CD14-positive monocyte (primary cell): ENCODE measurements around the gene MED31. TPM values are rescaled to one million over a fixed set of nuclear protein-coding genes. Genes with fewer than 3 reads are reported as not detected.
"Not testable (repeated sequence)": the region's sequence is repeated elsewhere in the genome, so short reads cannot be mapped to it uniquely, and the experiment has no call there.

Experiments used
- DNase-seq, 3 donors: peaks; one replicate each; pipeline ENCODE4 v3.0.0-alpha.2; 2011 to 2022
- H2AFZ ChIP-seq: 2 replicates; pipeline ENCODE4 v1.6.0; 2012; ENCODE audit warnings: mild to moderate bottlenecking, low read depth, low read length, inconsistent platforms; ENCODE audit not compliant: insufficient read depth, poor library complexity, severe bottlenecking
- H3K27ac ChIP-seq, 2 donors: 1 replicate in 1 of 2; 2 replicates in 1 of 2; pipeline ENCODE4 v1.5.1; 2012 to 2013; ENCODE audit warnings: low read length in 2 of 2, control low read depth in 1 of 2, inconsistent platforms in 1 of 2, low read depth in 1 of 2, mild to moderate bottlenecking in 1 of 2
- H3K27me3 ChIP-seq, 2 donors: one replicate each; pipeline versions ENCODE4 v1.6.0 to v1.6.1; 2011 to 2013; ENCODE audit warnings: low read length in 2 of 2; ENCODE audit not compliant: control insufficient read depth in 2 of 2, insufficient read depth in 2 of 2
- H3K36me3 ChIP-seq, 2 donors: replicated peaks in 1 of 2; 1 replicate in 1 of 2; 2 replicates in 1 of 2; pipeline versions ENCODE4 v1.5.1 to v1.6.1; 2012 to 2013; ENCODE audit warnings: low read length in 2 of 2, control low read depth in 1 of 2, inconsistent platforms in 1 of 2, mild to moderate bottlenecking in 1 of 2; ENCODE audit not compliant: insufficient read depth in 2 of 2, control insufficient read depth in 1 of 2
- H3K4me1 ChIP-seq, 2 donors: 1 replicate in 1 of 2; 2 replicates in 1 of 2; pipeline versions ENCODE4 v1.5.1 to v1.6.1; 2012 to 2013; ENCODE audit warnings: low read length in 2 of 2, control low read depth in 1 of 2, inconsistent platforms in 1 of 2, mild to moderate bottlenecking in 1 of 2, moderate library complexity in 1 of 2; ENCODE audit not compliant: insufficient read depth in 2 of 2, control insufficient read depth in 1 of 2
- H3K4me2 ChIP-seq: replicated peaks from 2 replicates; pipeline ENCODE3; 2012; ENCODE audit warnings: low read length, moderate library complexity, mild to moderate bottlenecking; ENCODE audit not compliant: poor library complexity, severe bottlenecking; ENCODE audit errors: extremely low read depth
- H3K4me3 ChIP-seq, 3 experiments: fragments of 200-600 bp in 1 of 3; sonication (generic) in 1 of 3; replicated peaks in 1 of 3; 1 replicate in 2 of 3; 2 replicates in 1 of 3; pipeline ENCODE4 v1.5.1; 2011 to 2013; ENCODE audit warnings: low read length in 3 of 3, mild to moderate bottlenecking in 3 of 3, control low read depth in 2 of 3, low read depth in 2 of 3, inconsistent platforms in 1 of 3, moderate library complexity in 1 of 3
- H3K79me2 ChIP-seq: 2 replicates; pipeline ENCODE4 v1.6.0; 2012; ENCODE audit warnings: mild to moderate bottlenecking, control low read depth, inconsistent platforms, low read length, moderate library complexity; ENCODE audit not compliant: insufficient read depth
- H3K9ac ChIP-seq: 2 replicates; pipeline ENCODE4 v1.6.0; 2017; ENCODE audit warnings: low read length, mild to moderate bottlenecking; ENCODE audit not compliant: insufficient read depth, poor library complexity, severe bottlenecking
- H3K9me3 ChIP-seq, 2 donors: replicated peaks in 1 of 2; 1 replicate in 1 of 2; 2 replicates in 1 of 2; pipeline versions ENCODE4 v1.5.1 to v1.6.1; 2012 to 2013; ENCODE audit warnings: low read length in 2 of 2, control low read depth in 1 of 2; ENCODE audit not compliant: control insufficient read depth in 1 of 2, insufficient read depth in 1 of 2
- H4K20me1 ChIP-seq: 2 replicates; pipeline ENCODE4 v1.6.0; 2012; ENCODE audit warnings: mild to moderate bottlenecking, low read length, control low read depth, moderate library complexity; ENCODE audit not compliant: insufficient read depth
- H3K27ac Mint-ChIP-seq, 7 donors: one replicate each; pipeline ENCODE4 v1.8.0; 2020; ENCODE audit warnings: mild to moderate bottlenecking in 7 of 7, mixed read lengths in 7 of 7, moderate library complexity in 6 of 7, inconsistent platforms in 2 of 7
- H3K27me3 Mint-ChIP-seq, 3 donors: one replicate each; pipeline ENCODE4 v1.8.0; 2021 to 2022; ENCODE audit warnings: low read depth in 3 of 3, mild to moderate bottlenecking in 3 of 3, mixed read lengths in 3 of 3, moderate library complexity in 3 of 3, inconsistent platforms in 1 of 3
- H3K36me3 Mint-ChIP-seq, 2 donors: one replicate each; pipeline ENCODE4 v1.8.0; 2020; ENCODE audit warnings: mixed read lengths in 2 of 2, inconsistent platforms in 1 of 2, mild to moderate bottlenecking in 1 of 2
- H3K4me1 Mint-ChIP-seq: one replicate; pipeline ENCODE4 v1.8.0; 2020; ENCODE audit warnings: mild to moderate bottlenecking, mixed read lengths
- H3K4me3 Mint-ChIP-seq, 2 donors: one replicate each; pipeline ENCODE4 v1.8.0; 2020; ENCODE audit warnings: mild to moderate bottlenecking in 2 of 2, mixed read lengths in 2 of 2, moderate library complexity in 1 of 2
- H3K9me3 Mint-ChIP-seq, 7 donors: one replicate each; pipeline ENCODE4 v1.8.0; 2020 to 2022; ENCODE audit warnings: mixed read lengths in 7 of 7, mild to moderate bottlenecking in 6 of 7, moderate library complexity in 6 of 7, inconsistent platforms in 2 of 7
- CTCF ChIP-seq: fragments of 200-600 bp; IDR thresholded peaks from one replicate; pipeline ENCODE4 v1.8.0; 2022; ENCODE audit warnings: antibody characterized with exemption, mild to moderate bottlenecking
- WGBS: methylation state at CpG from one replicate; pipeline ENCODE4 v1.1.5; 2013; ENCODE audit warnings: missing lambda C conversion rate; ENCODE audit not compliant: insufficient coverage; 5-methylcytosine and 5-hydroxymethylcytosine counted together
- intact Hi-C, 2 donors: fragments of 100-400 bp; cut with micrococcal nuclease; formaldehyde crosslinking; loops; one replicate each; pipeline versions ENCODE4 v1.15.0 to v1.15.1; 2023
- polyA plus RNA-seq, 3 donors: library from polyadenylated mRNA; depleted of rRNA in 1 of 3; unstranded in 2 of 3; stranded (reverse) in 1 of 3; fragments of 300-500 nt in 2 of 3; fragments of >200 nt in 1 of 3; fragmentation: Illumina TruSeq in 2 of 3; gene quantifications; 1 replicate in 2 of 3; 2 replicates in 1 of 3; pipeline ENCODE4 v1.2.3, GENCODE V29; 2012 to 2021

MED31 gene
- polyA plus RNA-seq, 3 donors: 6.8 to 38.2 (median 33.6) TPM

GRCh38 chr17:6666557-6666956, 15.2 kb upstream of the MED31 start:
- H3K36me3 Mint-ChIP-seq: no peaks in the 10 kb centered on the region
- WGBS: no CpG with 5 or more reads among the region's 6 CpGs
- H3K27me3 Mint-ChIP-seq: peaks cover 27 to 46% (median 38%) of the 10 kb centered on the region in 3 donors
- peaks cover 2% of the 10 kb centered on the region in 2 donors for H3K4me1 ChIP-seq
- peaks cover 11% of the 10 kb centered on the region for H3K4me1 Mint-ChIP-seq
- H3K9me3 Mint-ChIP-seq: no peaks in the 10 kb centered on the region
- DNase-seq: no peak
- peaks cover 0 to 20% of the 10 kb centered on the region in 2 donors for H3K27me3 ChIP-seq
- no peaks in the 10 kb centered on the region for H4K20me1 ChIP-seq
- no peaks in the 10 kb centered on the region for H3K9me3 ChIP-seq
- H2AFZ ChIP-seq: no peak overlapping the region
- H3K4me3 ChIP-seq: no peak overlapping the region
- H3K9ac ChIP-seq: no peak overlapping the region
- intact Hi-C loops: loop anchor here in 1 of 2 donors (10.0 kb wide), 1 partner anchor 328 kb away; the partner anchor contains the start of gene ALOX12
- no peak for TF ChIP-seq CTCF
- no peaks in the 10 kb centered on the region for H3K36me3 ChIP-seq
- H3K4me3 Mint-ChIP-seq: no peak overlapping the region
- H3K4me2 ChIP-seq: no peak overlapping the region
- H3K27ac Mint-ChIP-seq: no peak overlapping the region
- no peaks in the 10 kb centered on the region for H3K79me2 ChIP-seq
- no peak overlapping the region for H3K27ac ChIP-seq

- Mint-ChIP-seq H3K9me3 (peaks cover 0 to 1% (median 0%) of the 10 kb centered on the region in 7 donors), H3K27ac (peak overlapping the region in 1 of 7 donors; percentile 14), H3K27me3 (peaks cover 27 to 46% (median 34%) of the 10 kb centered on the region in 3 donors), H3K4me3 (peak overlapping the region in 1 of 2 donors; percentile 11), H3K4me1 (peaks cover 16% of the 10 kb centered on the region), H3K36me3 (no peaks in the 10 kb centered on the region)
- peak; percentile 83 for TF ChIP-seq CTCF
- Histone ChIP-seq H3K27me3 (peaks cover 0 to 20% of the 10 kb centered on the region in 2 donors), H4K20me1 (no peaks in the 10 kb centered on the region), H3K9ac (no peak overlapping the region), H3K27ac (no peak overlapping the region), H2AFZ (no peak overlapping the region), H3K4me1 (peaks cover 6 to 7% of the 10 kb centered on the region in 2 donors), H3K9me3 (no peaks in the 10 kb centered on the region), H3K4me2 (no peak overlapping the region), H3K36me3 (no peaks in the 10 kb centered on the region), H3K79me2 (no peaks in the 10 kb centered on the region), H3K4me3 (no peak overlapping the region)
- intact Hi-C loops: loop anchor here in 1 of 2 donors (10.0 kb wide), 1 partner anchor 329 kb away; the partner anchor contains the start of gene ALOX12
- WGBS: 24% methylated on average over 9 of the region's 9 CpGs
- DNase-seq: peak; percentile 52 to 68 (median 58)
Measured at GRCh38 chr17:6666077-6666521, 14.7 kb upstream of the MED31 start.

- intact Hi-C loops: loop anchor here in 1 of 2 donors (10.0 kb wide), 1 partner anchor 332 kb away; the partner anchor contains the start of gene ALOX12
- not testable (repeated sequence) for H3K27ac Mint-ChIP-seq, H3K9ac ChIP-seq
Measured at GRCh38 chr17:6663200-6663599, 11.8 kb upstream of the MED31 start.

More at GRCh38 chr17:6663200-6663599, 11.8 kb upstream of the MED31 start:
- not testable (repeated sequence) for H3K4me3 ChIP-seq, DNase-seq, H2AFZ ChIP-seq, H3K36me3 Mint-ChIP-seq, H3K9me3 Mint-ChIP-seq, H3K4me2 ChIP-seq, H3K36me3 ChIP-seq, H3K9me3 ChIP-seq, H3K79me2 ChIP-seq, H3K27ac ChIP-seq, H4K20me1 ChIP-seq
- Mint-ChIP-seq H3K4me1 (peaks cover 31% of the 10 kb centered on the region), H3K27me3 (peaks cover 22 to 43% (median 41%) of the 10 kb centered on the region in 3 donors), H3K4me3 (peak overlapping the region in 1 of 2 donors; percentile 68)
- WGBS: over 99% methylated on average over 11 of the region's 14 CpGs
- H3K27me3 ChIP-seq: peaks cover 0 to 17% of the 10 kb centered on the region in 2 donors
- H3K4me1 ChIP-seq: peaks cover 24 to 25% of the 10 kb centered on the region in 2 donors
